SU-DHL-6 (cell line): ENCODE measurements around the gene HLA-DOA.

Experiments used
- EZH2phosphoT487 ChIP-seq: fragments of 200-600 bp; sonication (generic), shearing (Covaris generic); conservative IDR thresholded peaks from 2 replicates; pipeline ENCODE4 v1.6.1; 2018; ENCODE audit warnings: mild to moderate bottlenecking, antibody characterized with exemption, low read length, moderate library complexity, mixed read lengths
- TF ChIP-seq, protein P1 (sequence below): fragments of 200-600 bp; sonication (generic); IDR thresholded peaks from one replicate; pipeline ENCODE4 v1.5.1; 2017; ENCODE audit warnings: antibody characterized with exemption, mild to moderate bottlenecking, low read length, moderate library complexity; ENCODE audit not compliant: insufficient read depth, poor library complexity, severe bottlenecking

DNA sequence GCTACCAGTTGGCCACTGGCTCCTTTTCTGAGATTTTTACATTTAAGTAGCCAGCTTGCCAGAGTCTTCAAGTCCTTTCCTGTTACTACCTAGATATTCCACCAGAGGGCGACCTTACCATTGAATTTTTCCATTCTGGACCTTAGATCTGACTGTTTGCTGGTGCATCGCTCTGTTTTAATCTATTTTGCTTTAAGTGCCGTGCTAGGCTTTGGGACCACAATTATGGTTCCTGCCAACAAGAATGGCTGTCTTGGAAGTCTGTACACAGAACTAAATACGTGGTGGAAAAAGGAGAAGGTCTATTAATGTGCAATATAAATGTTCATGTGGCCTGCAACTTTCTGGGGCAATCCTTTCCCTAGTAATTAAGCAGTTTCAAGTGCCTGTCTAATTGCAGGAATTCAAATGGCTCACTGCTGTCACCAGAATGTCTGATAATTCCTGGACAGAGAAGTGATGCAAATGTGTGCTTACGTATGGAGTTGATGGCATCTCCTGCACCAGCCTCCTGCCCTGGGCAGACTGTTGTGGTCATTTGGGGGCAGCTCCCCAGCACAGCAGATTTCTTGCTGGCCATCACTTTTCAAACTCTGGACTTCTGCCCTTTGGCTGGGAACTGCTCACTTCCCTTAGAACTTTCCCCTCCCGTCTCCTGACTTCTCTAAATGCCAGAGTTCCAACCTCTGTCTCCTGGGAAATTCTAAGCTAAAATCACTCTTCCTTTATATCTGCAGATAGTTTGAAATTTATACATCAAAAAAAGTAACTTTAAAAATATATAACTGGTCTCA lies 5.6 kb upstream of the HLA-DOA start:
- TF ChIP-seq, protein P1, sequence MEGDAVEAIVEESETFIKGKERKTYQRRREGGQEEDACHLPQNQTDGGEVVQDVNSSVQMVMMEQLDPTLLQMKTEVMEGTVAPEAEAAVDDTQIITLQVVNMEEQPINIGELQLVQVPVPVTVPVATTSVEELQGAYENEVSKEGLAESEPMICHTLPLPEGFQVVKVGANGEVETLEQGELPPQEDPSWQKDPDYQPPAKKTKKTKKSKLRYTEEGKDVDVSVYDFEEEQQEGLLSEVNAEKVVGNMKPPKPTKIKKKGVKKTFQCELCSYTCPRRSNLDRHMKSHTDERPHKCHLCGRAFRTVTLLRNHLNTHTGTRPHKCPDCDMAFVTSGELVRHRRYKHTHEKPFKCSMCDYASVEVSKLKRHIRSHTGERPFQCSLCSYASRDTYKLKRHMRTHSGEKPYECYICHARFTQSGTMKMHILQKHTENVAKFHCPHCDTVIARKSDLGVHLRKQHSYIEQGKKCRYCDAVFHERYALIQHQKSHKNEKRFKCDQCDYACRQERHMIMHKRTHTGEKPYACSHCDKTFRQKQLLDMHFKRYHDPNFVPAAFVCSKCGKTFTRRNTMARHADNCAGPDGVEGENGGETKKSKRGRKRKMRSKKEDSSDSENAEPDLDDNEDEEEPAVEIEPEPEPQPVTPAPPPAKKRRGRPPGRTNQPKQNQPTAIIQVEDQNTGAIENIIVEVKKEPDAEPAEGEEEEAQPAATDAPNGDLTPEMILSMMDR, result peak; percentile 85
- TF ChIP-seq EZH2phosphoT487, result no peak
